Motor neuron (in vitro differentiated cells): Measurements from ENCODE around the gene HADHB. TPM values are rescaled to one million over a fixed set of nuclear protein-coding genes. Genes with fewer than 3 reads are reported as not detected.
"Not testable (repeated sequence)": the region's sequence is repeated elsewhere in the genome, so short reads cannot be mapped to it uniquely, and the experiment has no call there.

Experiments used
- ATAC-seq, 8 experiments: fragments of 200-7000 bp; cut with Tn5 transposase; replicated peaks in 6 of 8; 2 replicates each; pipeline ENCODE4 v1.8.0; 2021; ENCODE audit warnings: mild to moderate bottlenecking in 8 of 8, moderate library complexity in 8 of 8
- H3K27ac ChIP-seq, 2 donors: fragments of 250-450 bp; sonication (Bioruptor Pico); 2 replicates each; pipeline ENCODE4 v1.9.0; 2021; ENCODE audit warnings: antibody characterized with exemption in 2 of 2, mild to moderate bottlenecking in 2 of 2, moderate library complexity in 1 of 2
- H3K4me1 ChIP-seq, 2 donors: fragments of 250-450 bp; sonication (Bioruptor Pico); replicated peaks in 1 of 2; 2 replicates each; pipeline ENCODE4 v1.6.1; 2021; ENCODE audit warnings: antibody characterized with exemption in 2 of 2, mild to moderate bottlenecking in 2 of 2, moderate library complexity in 1 of 2
- H3K4me3 ChIP-seq, 5 donors: fragments of 250-450 bp; sonication (Bioruptor Pico); 2 replicates each; pipeline ENCODE4 v1.9.0; 2021; ENCODE audit warnings: antibody characterized with exemption in 5 of 5, mild to moderate bottlenecking in 5 of 5, moderate library complexity in 4 of 5
- WGBS, 10 experiments: fragments of 450-650 bp; shearing (Covaris generic); methylation state at CpG; one replicate each; pipeline ENCODE4 v1.0.0; 2022; 5-methylcytosine and 5-hydroxymethylcytosine counted together
- in situ Hi-C, 9 experiments: fragments of 400-800 bp; cut with MboI; loops; one replicate each; pipeline ENCODE4 v1.15.0; 2021; ENCODE audit warnings: low sequenced_read_pairs in 9 of 9, low pct_unique_long_range_greater_than_20kb in 2 of 9; ENCODE audit not compliant: unreplicated experiment in 9 of 9
- total RNA-seq, 8 experiments: library from RNA; unstranded; fragments of 300-600 nt; gene quantifications; 2 replicates each; pipeline versions ENCODE4 v1.2.3 to v1.2.4, GENCODE V29; 2022

HADHB gene
- total RNA-seq, 8 experiments from 2014 or later, result 29.2 to 144 (median 71.6) TPM

DNA sequence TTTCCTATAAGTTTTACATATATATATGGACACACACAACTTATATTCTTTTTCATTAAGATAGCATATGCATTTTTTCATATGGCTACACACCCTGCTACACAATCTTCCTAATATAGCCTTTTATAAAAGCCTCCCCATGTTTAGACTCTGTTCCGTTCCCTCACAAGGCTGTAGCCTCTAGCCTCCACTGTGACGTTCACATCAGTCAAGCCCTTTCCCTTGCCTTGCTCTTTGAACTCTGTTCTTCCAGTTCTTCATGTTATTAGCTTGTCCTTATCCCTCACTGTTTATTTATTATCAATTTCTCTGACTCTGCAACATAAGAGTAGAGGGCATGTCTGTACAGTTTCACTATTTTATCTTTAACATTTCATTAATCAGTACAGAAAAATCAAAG, 38.9 kb downstream of the HADHB start:
- Histone ChIP-seq H3K27ac (no peak overlapping the region), H3K4me1 (no peaks in the 10 kb centered on the region), H3K4me3 (no peak overlapping the region)
- in situ Hi-C loops, result no loop called here
- no peak for ATAC-seq
- WGBS, 10 experiments, result 83 to 100% (median 93%) methylated on average over 2 of the region's 2 CpGs; no CpG with 5 or more reads in 1 of the 10 experiments

GRCh38 chr2:26284132-26284531, 39.4 kb downstream of the HADHB start:
- Histone ChIP-seq H3K27ac (no peak overlapping the region), H3K4me1 (no peaks in the 10 kb centered on the region), H3K4me3 (no peak overlapping the region)
- WGBS, 10 experiments, result 58 to 100% (median 90%) methylated on average over 1 to 3 of the region's 3 CpGs; no CpG with 5 or more reads in 1 of the 10 experiments
- peak in 2 of 8 experiments; percentile 83 to 91 for ATAC-seq
- in situ Hi-C loops, result no loop called here

GRCh38 chr2:26285931-26286330, 41.2 kb downstream of the HADHB start:
- Histone ChIP-seq H3K4me1 (no peaks in the 10 kb centered on the region), H3K27ac (no peak overlapping the region), H3K4me3 (no peak overlapping the region)
- ATAC-seq, result no peak
- WGBS, 10 experiments, result 96 to 100% (median 100%) methylated on average over 1 to 3 of the region's 3 CpGs; no CpG with 5 or more reads in 6 of the 10 experiments
- in situ Hi-C loops, result no loop called here

DNA sequence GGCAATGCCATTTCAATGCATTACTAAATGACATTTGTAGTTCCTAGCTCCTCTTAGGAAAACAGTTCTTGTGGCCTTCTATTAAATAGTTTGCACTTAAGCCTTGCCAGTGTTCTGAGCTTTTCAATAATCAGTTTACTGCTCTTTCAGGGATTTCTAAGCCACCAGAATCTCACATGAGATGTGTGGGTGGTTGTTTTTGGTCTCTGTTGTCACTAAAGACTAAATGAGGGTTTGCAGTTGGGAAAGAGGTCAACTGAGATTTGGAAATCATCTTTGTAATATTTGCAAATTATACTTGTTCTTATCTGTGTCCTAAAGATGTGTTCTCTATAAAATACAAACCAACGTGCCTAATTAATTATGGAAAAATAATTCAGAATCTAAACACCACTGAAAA, 45.3 kb downstream of the HADHB start:
- in situ Hi-C loops, result no loop called here

DNA sequence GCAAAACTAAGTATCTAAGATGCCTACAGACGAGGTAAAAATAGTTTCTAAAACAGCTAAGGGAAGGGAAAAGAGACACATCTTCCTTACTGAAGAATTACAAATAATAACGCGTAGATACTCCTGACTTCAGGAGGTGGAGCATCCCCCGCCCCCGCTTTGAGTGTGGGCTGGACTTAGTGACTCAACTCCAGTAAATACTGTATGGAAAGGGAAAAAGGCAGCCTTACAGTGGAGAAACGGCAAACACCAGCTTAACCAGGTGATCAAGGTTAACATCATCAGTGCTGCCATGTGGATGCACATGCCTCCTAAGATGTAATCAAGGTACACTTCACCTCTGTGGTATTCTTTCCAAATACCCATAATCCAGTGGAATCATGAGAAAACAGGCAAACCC, 47.9 kb downstream of the HADHB start:
- ATAC-seq, result peak in 1 of 8 experiments; percentile 62
- Histone ChIP-seq H3K27ac (no peak overlapping the region), H3K4me3 (no peak overlapping the region), H3K4me1 (no peaks in the 10 kb centered on the region)
- 6 to 95% (median 73%) methylated on average over 3 to 6 of the region's 6 CpGs; no CpG with 5 or more reads in 2 of the 10 experiments for whole genome bisulfite sequencing, 10 experiments
- in situ Hi-C loops, result no loop called here

More for the DNA sequence above, 45.3 kb downstream of the HADHB start:
- Histone ChIP-seq H3K4me1 (no peaks in the 10 kb centered on the region), H3K27ac (no peak overlapping the region), H3K4me3 (no peak overlapping the region)
- no peak for ATAC-seq
- WGBS, 10 experiments, result 40 to 86% (median 75%) methylated on average over 1 of the region's 1 CpG; no CpG with 5 or more reads in 3 of the 10 experiments

DNA sequence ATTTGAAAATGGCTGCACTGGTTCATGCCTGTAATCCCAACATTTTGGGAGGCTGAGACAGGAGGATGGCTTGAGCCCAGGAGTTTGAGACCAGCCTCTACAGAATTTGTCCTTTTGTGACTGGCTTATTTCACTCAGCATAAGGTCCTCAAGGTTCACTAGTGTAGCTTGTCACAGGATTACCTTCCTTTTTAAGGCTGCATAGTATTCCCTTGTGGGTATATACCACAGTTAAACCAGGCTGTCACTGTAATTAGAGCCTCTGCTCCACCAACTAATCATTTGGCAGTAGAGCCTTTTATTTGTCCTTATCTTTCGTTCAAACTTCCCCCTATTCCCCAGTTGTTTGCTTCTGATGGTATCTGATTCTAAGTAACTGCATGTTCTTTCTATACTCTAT, 50.8 kb downstream of the HADHB start:
- in situ Hi-C loops, result no loop called here
- Histone ChIP-seq H3K27ac (no peak overlapping the region), H3K4me1 (peaks cover 22 to 25% of the 10 kb centered on the region in 2 donors), H3K4me3 (no peak overlapping the region)
- ATAC-seq, result no peak
- 20 to 100% (median 87%) methylated on average over 1 of the region's 1 CpG; no CpG with 5 or more reads in 2 of the 10 experiments for WGBS, 10 experiments

DNA sequence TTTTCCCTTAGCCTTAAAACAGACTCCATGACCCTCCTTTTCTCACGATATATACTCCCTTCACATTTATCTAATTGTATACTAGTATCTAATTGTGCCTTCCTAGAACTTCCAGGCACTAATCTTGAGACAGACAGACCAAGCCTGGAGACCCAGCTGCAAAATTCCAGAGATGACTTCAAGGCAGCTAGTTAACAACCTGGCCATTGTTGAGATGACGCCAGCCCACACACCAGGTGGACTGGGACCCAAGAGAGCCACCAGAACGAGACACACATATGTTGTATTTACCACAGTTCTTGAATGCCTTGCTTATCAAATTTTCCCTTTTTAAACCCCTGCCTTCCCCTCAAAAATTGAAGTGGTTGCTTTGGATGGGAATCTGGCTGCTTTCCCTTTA, 52.3 kb downstream of the HADHB start:
- no peak for ATAC-seq
- Histone ChIP-seq H3K4me3 (no peak overlapping the region), H3K27ac (no peak overlapping the region), H3K4me1 (peaks cover 28 to 29% of the 10 kb centered on the region in 2 donors)
- in situ Hi-C loops, result no loop called here
- WGBS, 10 experiments, result 86 to 100% (median 100%) methylated on average over 1 to 2 of the region's 3 CpGs; no CpG with 5 or more reads in 3 of the 10 experiments

- peak in 4 of 8 experiments; percentile 9 to 16 (median 12) for ATAC-seq
- WGBS, 10 experiments, result 0 to 42% (median 20%) methylated on average over 1 to 11 of the region's 17 CpGs; no CpG with 5 or more reads in 3 of the 10 experiments
- in situ Hi-C loops, result no loop called here
- Histone ChIP-seq H3K27ac (no peak overlapping the region), H3K4me1 (peaks cover 28 to 29% of the 10 kb centered on the region in 2 donors), H3K4me3 (no peak overlapping the region)
Measured at GRCh38 chr2:26298286-26298637, 53.5 kb downstream of the HADHB start.

- Histone ChIP-seq H3K4me3 (no peak overlapping the region), H3K4me1 (peaks cover 28 to 29% of the 10 kb centered on the region in 2 donors), H3K27ac (no peak overlapping the region)
- 0 to 63% (median 6%) methylated on average over 3 to 17 of the region's 30 CpGs; no CpG with 5 or more reads in 2 of the 10 experiments for WGBS, 10 experiments
- in situ Hi-C loops, result no loop called here
- peak; percentile 38 to 79 (median 60) for ATAC-seq
Measured at GRCh38 chr2:26298638-26299393, 54.1 kb downstream of the HADHB start.

GRCh38 chr2:26299471-26300101, 54.8 kb downstream of the HADHB start:
- Histone ChIP-seq H3K4me1 (peaks cover 28 to 29% of the 10 kb centered on the region in 2 donors), H3K4me3 (peak overlapping the region in 3 of 5 donors; percentile 5 to 20 (median 9)), H3K27ac (no peak overlapping the region)
- 0 to 21% (median 7%) methylated on average over 3 to 8 of the region's 9 CpGs; no CpG with 5 or more reads in 1 of the 10 experiments for WGBS, 10 experiments
- in situ Hi-C loops, result no loop called here
- ATAC-seq, result peak; percentile 29 to 63 (median 54)

DNA sequence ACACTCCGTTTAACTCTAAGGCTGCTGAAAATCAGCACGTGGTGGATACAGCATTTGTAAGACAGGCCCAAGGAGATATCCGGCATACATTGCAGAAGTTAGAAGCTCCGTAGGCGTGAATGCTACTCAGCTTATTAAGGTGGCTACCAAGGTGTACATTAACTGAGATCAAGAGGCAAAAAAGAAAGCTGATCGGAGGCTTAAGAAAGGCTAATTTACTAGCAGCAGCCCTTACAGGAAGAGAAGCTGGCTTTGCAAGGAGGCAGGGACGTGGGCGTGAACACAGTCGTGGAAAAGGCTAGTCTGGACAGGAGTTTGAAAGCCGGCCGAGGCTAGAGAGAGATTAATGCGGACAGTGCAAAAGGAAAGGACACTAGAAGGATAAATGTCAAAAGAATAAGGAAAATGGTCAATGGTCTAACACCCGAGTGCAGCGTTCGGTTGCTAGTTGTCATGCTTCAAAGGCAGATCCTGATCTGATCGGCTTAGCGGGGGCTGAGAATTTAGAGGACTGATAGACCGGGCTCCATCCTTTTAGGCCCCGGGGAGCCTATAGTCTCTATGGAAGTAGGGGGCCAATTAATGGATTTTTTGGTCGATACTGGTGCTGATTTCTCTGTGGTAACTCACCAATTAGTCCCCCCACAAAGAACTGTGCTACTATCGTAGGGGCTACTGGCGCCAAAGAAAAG, 55.6 kb downstream of the HADHB start:
- Histone ChIP-seq H3K4me1 (peaks cover 28 to 31% of the 10 kb centered on the region in 2 donors), H3K27ac (no peak overlapping the region), H3K4me3 (peak overlapping the region in 3 of 5 donors; percentile 5 to 20 (median 9))
- peak; percentile 3 to 79 (median 52) for ATAC-seq
- WGBS, 10 experiments, result 0 to 100% (median 39%) methylated on average over 1 to 20 of the region's 22 CpGs; no CpG with 5 or more reads in 2 of the 10 experiments
- in situ Hi-C loops, result no loop called here

- no peak overlapping the region for H3K4me3 ChIP-seq
- H3K4me1 ChIP-seq, result peaks cover 28 to 34% of the 10 kb centered on the region in 2 donors
- in situ Hi-C loops, result no loop called here
- WGBS, 10 experiments, result 65 to 100% (median 90%) methylated on average over 1 to 3 of the region's 6 CpGs; no CpG with 5 or more reads in 1 of the 10 experiments
- no peak for ATAC-seq
- H3K27ac ChIP-seq, result no peak overlapping the region
Measured at GRCh38 chr2:26302846-26303245, 58.1 kb downstream of the HADHB start.

- H3K4me3 ChIP-seq, in situ Hi-C loops, H3K27ac ChIP-seq: not testable (repeated sequence)
- peak in 3 of 8 experiments; percentile 59 to 96 (median 90) for ATAC-seq
- 13 to 88% (median 66%) methylated on average over 1 to 7 of the region's 7 CpGs; no CpG with 5 or more reads in 1 of the 10 experiments for WGBS, 10 experiments
- H3K4me1 ChIP-seq, result peaks cover 9 to 13% of the 10 kb centered on the region in 2 donors
Measured at GRCh38 chr2:26305094-26305493, 60.4 kb downstream of the HADHB start.
